GM21360 (cell line): ENCODE results near the gene UST.
"Not testable (repeated sequence)": the region's sequence is repeated elsewhere in the genome, so short reads cannot be mapped to it uniquely, and the experiment has no call there.

Experiments
- ATAC-seq: cut with Tn5 transposase; IDR thresholded peaks from one replicate; pipeline ENCODE4 v1.9.1; 2021; ENCODE audit warnings: mild to moderate bottlenecking, moderate library complexity; ENCODE audit not compliant: unreplicated experiment

UST gene

DNA sequence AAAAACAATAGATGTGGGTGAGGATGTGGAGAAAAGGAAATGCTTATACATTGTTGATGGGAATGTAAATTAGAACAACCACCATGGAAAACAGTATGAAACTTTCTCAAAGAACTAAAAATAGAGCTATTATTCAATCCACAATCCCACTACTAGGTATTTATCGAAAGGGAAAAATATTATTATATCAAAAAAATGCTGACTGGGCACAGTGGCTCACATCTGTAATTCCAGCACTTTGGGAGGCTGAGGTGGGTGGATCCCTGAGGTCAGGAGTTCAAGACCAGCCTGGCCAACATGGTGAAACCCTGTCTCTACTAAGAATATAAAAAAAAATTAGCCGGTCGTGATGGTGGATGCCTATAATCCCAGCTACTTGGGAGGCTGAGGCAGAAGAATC, 357.1 kb downstream of the UST start:
- ATAC-seq = not testable (repeated sequence)

DNA sequence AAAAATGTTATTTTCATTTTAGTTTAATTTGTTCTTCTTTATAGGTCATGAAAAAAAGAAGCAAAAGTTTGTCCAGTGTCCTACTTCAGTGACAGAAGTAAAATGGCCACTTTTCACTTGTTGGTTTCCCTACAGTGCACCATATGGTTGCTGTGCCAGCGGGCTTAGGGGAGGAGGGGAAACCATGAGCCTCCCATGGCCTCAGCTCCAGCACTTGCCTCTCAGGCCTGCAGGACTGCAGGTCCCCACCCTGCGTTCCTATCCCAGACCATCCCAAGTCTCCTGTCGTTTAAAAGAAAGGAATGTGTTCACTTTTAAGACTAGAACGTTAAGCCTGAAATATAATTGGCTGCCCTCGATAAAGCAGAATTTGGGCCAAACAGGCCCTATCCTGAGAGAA, 360.7 kb downstream of the UST start:
- ATAC-seq = no peak

GRCh38 chr6:149108038-149108748, 361.4 kb downstream of the UST start:
- no peak for ATAC-seq

- no peak for ATAC-seq
These were observed 361.9 kb downstream of the UST start for GRCh38 chr6:149108749-149109100.

- peak; percentile 43 for ATAC-seq
These were observed 362.7 kb downstream of the UST start for GRCh38 chr6:149109397-149110070.

DNA sequence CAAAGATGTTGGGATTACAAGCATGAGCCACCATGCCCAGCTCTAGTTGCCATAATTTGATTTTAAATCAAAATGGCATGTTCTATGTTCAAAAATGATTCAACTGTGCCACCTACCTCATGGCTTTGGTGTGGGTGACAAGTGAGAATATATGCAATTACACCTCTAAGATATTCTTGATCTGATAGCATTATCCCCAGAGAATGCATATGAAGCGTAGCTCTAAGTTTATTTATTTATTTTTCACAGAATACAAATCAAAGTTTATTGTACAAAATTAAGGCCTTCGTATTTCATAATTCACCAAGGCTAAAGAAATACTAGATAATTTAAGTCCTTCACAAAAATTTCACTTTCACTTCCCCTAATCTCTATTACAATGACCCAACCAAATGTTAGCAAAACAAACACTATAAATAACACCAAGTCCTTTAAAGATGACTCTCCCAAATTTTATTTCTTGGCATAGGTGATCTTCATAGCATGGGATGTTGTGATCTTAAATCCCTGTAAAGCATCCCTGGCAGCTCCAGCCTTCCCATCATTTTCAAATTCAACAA, 364.8 kb downstream of the UST start:
- ATAC-seq = no peak

- ATAC-seq = no peak
These were observed 366.1 kb downstream of the UST start for GRCh38 chr6:149112976-149113375.

DNA sequence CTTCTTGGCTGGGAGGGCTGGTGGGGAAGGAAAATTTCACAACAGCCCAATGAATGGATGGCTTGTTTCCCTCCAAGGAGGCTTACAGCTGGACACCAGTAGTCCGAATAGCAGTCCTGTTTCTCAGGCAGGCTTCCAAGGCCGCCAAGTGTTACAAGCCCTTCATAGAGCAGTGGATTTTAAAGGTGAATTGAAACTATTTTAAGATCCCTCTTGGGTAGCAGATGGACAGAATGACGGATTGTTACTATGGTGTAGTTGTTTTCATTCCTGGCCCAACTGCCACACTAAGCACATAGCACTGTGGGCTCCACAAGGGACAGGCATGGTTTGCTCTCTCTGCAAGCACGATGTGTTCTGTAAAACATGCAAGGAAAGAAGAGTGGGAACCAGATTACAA, 367.3 kb downstream of the UST start:
- ATAC-seq = no peak

DNA sequence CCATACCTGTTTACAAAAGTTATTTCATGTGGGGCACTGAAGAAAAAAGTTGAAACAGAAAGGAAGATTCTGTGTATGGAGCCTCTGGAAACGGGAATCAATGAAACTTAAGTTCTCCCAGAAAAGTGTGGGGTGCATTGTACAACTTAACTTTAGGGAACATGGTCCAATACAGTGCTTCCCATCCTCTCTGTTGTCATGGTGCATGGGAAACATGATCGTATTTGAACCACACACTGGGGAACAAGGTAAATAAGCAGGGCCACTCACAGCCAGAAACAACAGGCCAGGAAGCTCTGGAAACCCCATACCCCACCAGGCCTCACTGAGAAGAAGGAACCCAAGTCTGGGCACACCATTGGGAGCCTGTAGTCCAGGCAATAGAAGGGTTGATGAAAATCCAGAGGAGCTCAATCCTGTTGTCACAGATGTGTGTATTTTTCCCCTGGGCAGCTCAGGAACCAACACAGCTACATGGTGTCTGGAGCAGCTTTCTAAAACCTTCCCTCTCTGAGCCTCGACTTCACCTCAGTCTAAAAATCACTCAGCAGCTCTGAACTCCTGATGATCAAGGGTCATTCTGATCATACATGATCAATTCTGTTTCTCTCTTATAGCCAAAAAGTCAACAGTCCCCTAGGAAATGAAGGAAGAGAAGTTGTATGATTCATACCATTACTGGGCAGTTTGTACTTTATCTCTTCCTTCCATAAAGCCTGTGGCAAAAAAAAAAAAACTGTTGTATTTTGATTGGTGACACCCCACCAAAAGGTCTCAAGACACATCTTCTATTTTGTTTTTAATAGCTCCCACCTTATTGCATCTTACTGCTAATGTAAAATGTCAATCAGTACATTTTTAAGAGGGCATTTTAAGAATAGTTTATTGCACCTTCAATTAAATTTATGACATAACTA, 372.2 kb downstream of the UST start:
- ATAC-seq = no peak

DNA sequence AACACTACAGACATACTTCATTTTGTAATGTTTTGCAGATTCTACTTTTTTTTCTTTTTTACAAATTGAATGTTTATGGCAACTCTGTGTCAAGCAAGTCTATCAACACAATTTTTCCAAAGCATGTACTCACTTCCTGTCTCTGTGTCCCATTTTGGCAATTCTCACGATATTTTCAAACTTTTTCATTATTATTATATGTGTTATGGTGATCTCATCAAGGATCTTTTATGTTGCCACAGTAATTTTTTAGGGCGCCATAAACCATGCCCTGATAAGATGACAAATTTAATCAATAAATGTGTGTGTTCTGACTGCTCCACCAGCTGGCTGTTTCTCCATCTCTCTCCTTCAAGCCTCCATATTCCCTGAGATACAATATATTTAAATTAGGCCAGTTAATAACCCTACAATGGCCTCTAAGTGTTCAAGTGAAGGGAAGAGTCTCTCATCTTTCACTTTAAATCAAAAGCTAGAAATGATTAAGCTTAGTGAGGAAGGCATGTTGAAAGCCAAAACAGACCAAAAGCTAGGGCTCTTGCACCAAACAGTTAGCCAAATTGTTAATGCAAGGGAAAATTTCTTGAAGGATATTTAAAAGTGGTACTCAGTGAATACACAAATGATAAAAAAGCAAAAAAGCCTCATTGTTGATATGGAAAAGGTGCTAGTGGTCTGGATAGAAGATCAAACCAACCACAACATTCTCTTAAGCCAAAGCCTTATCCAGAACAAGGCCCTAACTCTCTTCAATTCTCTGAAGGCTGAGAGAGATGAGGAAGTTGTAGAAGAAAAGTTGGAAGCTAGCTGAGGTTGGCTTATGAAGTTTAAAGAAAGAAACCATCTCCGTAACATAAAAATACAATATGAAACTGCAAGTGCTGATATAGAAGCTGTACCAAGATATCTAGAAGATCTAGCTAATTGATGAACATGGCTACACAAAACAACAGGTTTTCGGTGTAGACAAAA, 376.3 kb downstream of the UST start:
- no peak for ATAC-seq

GRCh38 chr6:149125309-149125708, 378.5 kb downstream of the UST start:
- no peak for ATAC-seq
